Measurements from ENCODE around the gene PELI3. TPM values are rescaled to one million over a fixed set of nuclear protein-coding genes. Genes with fewer than 3 reads are reported as not detected.

Gene PELI3
- total RNA-seq, 1 donor from 2014 or later, result 5.2 TPM

GRCh38 chr11:66497206-66497605, 30.5 kb downstream of the PELI3 start:
- no peak for DNase-seq (ENCODE audit: low read depth, low spot score)

GRCh38 chr11:66498506-66498905, 31.8 kb downstream of the PELI3 start:
- no peak for DNase-seq (ENCODE audit: low read depth, low spot score)

GRCh38 chr11:66505276-66505816, 38.6 kb downstream of the PELI3 start:
- DNase-seq (ENCODE audit: low read depth, low spot score), result no peak

GRCh38 chr11:66509131-66509561, 42.4 kb downstream of the PELI3 start:
- DNase-seq (ENCODE audit: low read depth, low spot score), result no peak

GRCh38 chr11:66510271-66510989, 43.7 kb downstream of the PELI3 start, which contains the start of gene BBS1:
Gene BBS1, plus strand, starts transcription at chr11:66510635. Its CDS starts 25 bp downstream, at chr11:66510660.
- peak; percentile 22 for DNase-seq (ENCODE audit: low read depth, low spot score)

- DNase-seq (ENCODE audit: low read depth, low spot score), result no peak
Observed at GRCh38 chr11:66510990-66511339, 44.3 kb downstream of the PELI3 start.

GRCh38 chr11:66523611-66524010, 56.9 kb downstream of the PELI3 start:
- no peak for DNase-seq (ENCODE audit: low read depth, low spot score)

- no peak for DNase-seq (ENCODE audit: low read depth, low spot score)
Observed at GRCh38 chr11:66524304-66525040, 57.8 kb downstream of the PELI3 start.

Other genes starting within 250 kb of the PELI3 start
- gene KLC2, start 209.2 kb upstream of the PELI3 start, total RNA-seq, result 12.0 and 12.1 TPM in 2 replicates
- 79.5 and 83.3 TPM in 2 replicates for gene RAB1B, start 198.3 kb upstream of the PELI3 start, total RNA-seq
- 0.04 and 0.07 TPM in 2 replicates for gene CNIH2, start 188.7 kb upstream of the PELI3 start, total RNA-seq
- gene YIF1A, start 177.8 kb upstream of the PELI3 start, total RNA-seq, result 146 and 204 TPM in 2 replicates
- not detected in 2 replicates for gene TMEM151A, start 175.0 kb upstream of the PELI3 start, total RNA-seq
- gene CD248, start 149.9 kb upstream of the PELI3 start, total RNA-seq, result 0.04 TPM in 1 of 2 replicates, not detected in the other
- gene RIN1, start 130.5 kb upstream of the PELI3 start, total RNA-seq, result 4.7 and 6.4 TPM in 2 replicates
- gene BRMS1, start 121.8 kb upstream of the PELI3 start, total RNA-seq, result 80.5 and 86.2 TPM in 2 replicates
- 34.2 and 36.7 TPM in 2 replicates for gene B4GAT1, start 119.3 kb upstream of the PELI3 start, total RNA-seq
- 0.33 and 0.85 TPM in 2 replicates for gene SLC29A2, start 95.1 kb upstream of the PELI3 start, total RNA-seq
- gene NPAS4, start 45.9 kb upstream of the PELI3 start, total RNA-seq, result not detected in 2 replicates
- 46.9 and 48.5 TPM in 2 replicates for gene MRPL11, start 28.1 kb upstream of the PELI3 start, total RNA-seq
- gene DPP3, start 13.5 kb downstream of the PELI3 start, total RNA-seq, result 65.5 and 89.1 TPM in 2 replicates
- gene BBS1, start 43.7 kb downstream of the PELI3 start, total RNA-seq, result 17.4 and 27.7 TPM in 2 replicates
- gene ZDHHC24, start 79.1 kb downstream of the PELI3 start, total RNA-seq, result 17.4 and 20.2 TPM in 2 replicates
- gene ACTN3, start 80.0 kb downstream of the PELI3 start, total RNA-seq, result 0.07 TPM in 2 replicates
- gene CTSF, start 101.7 kb downstream of the PELI3 start, total RNA-seq, result 20.4 TPM in 2 replicates
- gene CCDC87, start 126.2 kb downstream of the PELI3 start, total RNA-seq, result 0.20 and 0.21 TPM in 2 replicates
- 34.6 and 41.1 TPM in 2 replicates for gene CCS, start 126.3 kb downstream of the PELI3 start, total RNA-seq
- gene RBM14, start 149.7 kb downstream of the PELI3 start, total RNA-seq, result 23.2 and 43.6 TPM in 2 replicates
- 124 and 181 TPM in 2 replicates for gene RBM4, start 171.8 kb downstream of the PELI3 start, total RNA-seq
- gene RBM4B, start 211.0 kb downstream of the PELI3 start, total RNA-seq, result 16.9 and 25.9 TPM in 2 replicates

Measured in pulmonary artery endothelial cell (primary cell).